Natural killer cell (primary cell): Measurements from ENCODE around the gene SCMH1. TPM values are rescaled to one million over a fixed set of nuclear protein-coding genes. Genes with fewer than 3 reads are reported as not detected.
"Not testable (repeated sequence)": the region's sequence is repeated elsewhere in the genome, so short reads cannot be mapped to it uniquely, and the experiment has no call there.

Experiments used
- ATAC-seq, 3 donors: fragments of 150-1000 bp in 2 of 3; fragments of 200-7000 bp in 1 of 3; cut with Tn5 transposase; 1 replicate in 1 of 3; 2 replicates in 2 of 3; pipeline ENCODE4 v1.10.0; 2021; ENCODE audit warnings: mild to moderate bottlenecking in 2 of 3, moderate library complexity in 2 of 3
- DNase-seq, 2 donors: peaks; one replicate each; pipeline versions ENCODE4 v3.0.0 to v3.0.0-alpha.2; 2013 to 2021; ENCODE audit warnings: mixed read lengths in 1 of 2
- H3K27ac ChIP-seq: one replicate; pipeline ENCODE4 v1.5.1; 2013; ENCODE audit warnings: mild to moderate bottlenecking, low read length
- H3K27me3 ChIP-seq: one replicate; pipeline ENCODE4 v1.6.1; 2013; ENCODE audit warnings: low read length; ENCODE audit not compliant: control insufficient read depth, insufficient read depth
- H3K36me3 ChIP-seq: one replicate; pipeline ENCODE4 v1.6.1; 2013; ENCODE audit warnings: low read length; ENCODE audit not compliant: control insufficient read depth, insufficient read depth
- H3K4me1 ChIP-seq: one replicate; pipeline ENCODE4 v1.6.1; 2013; ENCODE audit warnings: low read length; ENCODE audit not compliant: control insufficient read depth, insufficient read depth
- H3K4me3 ChIP-seq: one replicate; pipeline ENCODE4 v1.5.1; 2013; ENCODE audit warnings: low read length
- H3K9me3 ChIP-seq: one replicate; pipeline ENCODE4 v1.6.1; 2013; ENCODE audit warnings: low read length; ENCODE audit not compliant: control insufficient read depth, insufficient read depth
- H3K27ac Mint-ChIP-seq, 2 donors: one replicate each; pipeline ENCODE4 v1.8.0; 2022; ENCODE audit warnings: mild to moderate bottlenecking in 2 of 2, mixed read lengths in 2 of 2, moderate library complexity in 1 of 2
- H3K27me3 Mint-ChIP-seq, 2 donors: one replicate each; pipeline ENCODE4 v1.8.0; 2022; ENCODE audit warnings: low read depth in 2 of 2, mixed read lengths in 2 of 2
- H3K36me3 Mint-ChIP-seq: one replicate; pipeline ENCODE4 v1.8.0; 2022; ENCODE audit warnings: mixed read lengths
- H3K4me1 Mint-ChIP-seq, 2 donors: one replicate each; pipeline ENCODE4 v1.8.0; 2022; ENCODE audit warnings: mixed read lengths in 2 of 2
- H3K4me3 Mint-ChIP-seq: one replicate; pipeline ENCODE4 v1.8.0; 2022; ENCODE audit warnings: mild to moderate bottlenecking, moderate library complexity, mixed read lengths
- H3K9me3 Mint-ChIP-seq, 2 donors: one replicate each; pipeline ENCODE4 v1.8.0; 2022; ENCODE audit warnings: mixed read lengths in 2 of 2
- CTCF ChIP-seq: fragments of 200-600 bp; IDR thresholded peaks from one replicate; pipeline ENCODE4 v1.8.0; 2022; ENCODE audit warnings: antibody characterized with exemption
- WGBS: methylation state at CpG from one replicate; pipeline ENCODE4 v1.1.7; 2013; ENCODE audit warnings: missing lambda C conversion rate; ENCODE audit not compliant: insufficient coverage; 5-methylcytosine and 5-hydroxymethylcytosine counted together
- intact Hi-C: fragments of 100-400 bp; cut with micrococcal nuclease; formaldehyde crosslinking; loops from one replicate; pipeline ENCODE4 v1.14.2; 2022
- total RNA-seq, 4 donors: library from RNA; stranded (reverse); fragments of 120-200 nt in 1 of 4; gene quantifications; one replicate each; pipeline versions ENCODE4 v1.2.3 to v1.2.4, GENCODE V29; 2013 to 2022

Gene SCMH1
- total RNA-seq, 3 donors from 2014 or later (not counting 1 experiment from before 2014, with no cell fraction given), result 8.3 to 10.2 (median 9.1) TPM

GRCh38 chr1:41260768-41261167, 18.7 kb upstream of the SCMH1 start:
- Mint-ChIP-seq H3K27me3 (peaks cover 9 to 13% of the 10 kb centered on the region in 2 donors), H3K36me3 (no peaks in the 10 kb centered on the region), H3K9me3 (no peaks in the 10 kb centered on the region), H3K4me3 (no peak overlapping the region), H3K27ac (no peak overlapping the region), H3K4me1 (no peaks in the 10 kb centered on the region)
- intact Hi-C loops, result no loop called here
- no peak overlapping the region for H3K4me3 ChIP-seq
- 92% methylated on average over 2 of the region's 2 CpGs for WGBS
- H3K27me3 ChIP-seq, result no peaks in the 10 kb centered on the region
- no peaks in the 10 kb centered on the region for H3K9me3 ChIP-seq
- TF ChIP-seq CTCF, result no peak
- DNase-seq, result no peak
- no peaks in the 10 kb centered on the region for H3K4me1 ChIP-seq
- H3K27ac ChIP-seq, result no peak overlapping the region
- no peak for ATAC-seq
- H3K36me3 ChIP-seq, result no peaks in the 10 kb centered on the region

GRCh38 chr1:41259221-41259620, 17.1 kb upstream of the SCMH1 start:
- H3K36me3 Mint-ChIP-seq, result no peaks in the 10 kb centered on the region
- no peaks in the 10 kb centered on the region for H3K4me1 Mint-ChIP-seq
- ATAC-seq (no peak), DNase-seq (no peak)
- Histone ChIP-seq H3K4me1 (no peaks in the 10 kb centered on the region), H3K36me3 (no peaks in the 10 kb centered on the region), H3K9me3 (no peaks in the 10 kb centered on the region), H3K4me3 (no peak overlapping the region), H3K27ac (no peak overlapping the region), H3K27me3 (no peaks in the 10 kb centered on the region)
- H3K27me3 Mint-ChIP-seq, result peaks cover 16 to 22% of the 10 kb centered on the region in 2 donors
- no peaks in the 10 kb centered on the region for H3K9me3 Mint-ChIP-seq
- WGBS, result 88% methylated on average over 3 of the region's 3 CpGs
- no peak for TF ChIP-seq CTCF
- H3K27ac Mint-ChIP-seq, result no peak overlapping the region
- intact Hi-C loops, result no loop called here
- H3K4me3 Mint-ChIP-seq, result no peak overlapping the region

GRCh38 chr1:41255978-41256377, 13.9 kb upstream of the SCMH1 start:
- Mint-ChIP-seq H3K36me3 (no peaks in the 10 kb centered on the region), H3K9me3 (no peaks in the 10 kb centered on the region), H3K27me3 (peaks cover 29 to 34% of the 10 kb centered on the region in 2 donors), H3K27ac (no peak overlapping the region), H3K4me1 (no peaks in the 10 kb centered on the region), H3K4me3 (no peak overlapping the region)
- Histone ChIP-seq H3K4me1 (no peaks in the 10 kb centered on the region), H3K4me3 (no peak overlapping the region), H3K27me3 (no peaks in the 10 kb centered on the region), H3K27ac (no peak overlapping the region), H3K36me3 (no peaks in the 10 kb centered on the region), H3K9me3 (no peaks in the 10 kb centered on the region)
- whole genome bisulfite sequencing, result 86% methylated on average over 1 of the region's 1 CpG
- DNase-seq, result no peak
- intact Hi-C loops, result no loop called here
- ATAC-seq, result no peak
- TF ChIP-seq CTCF, result no peak

- 100% methylated on average over 1 of the region's 1 CpG for WGBS
- intact Hi-C loops, H3K4me3 ChIP-seq, ATAC-seq, H3K9me3 Mint-ChIP-seq, H3K27me3 ChIP-seq, H3K4me1 ChIP-seq, H3K4me1 Mint-ChIP-seq, H3K36me3 Mint-ChIP-seq, H3K9me3 ChIP-seq, DNase-seq, H3K36me3 ChIP-seq, H3K27ac Mint-ChIP-seq, H3K4me3 Mint-ChIP-seq, H3K27ac ChIP-seq: not testable (repeated sequence)
- H3K27me3 Mint-ChIP-seq, result peaks cover 23 to 25% of the 10 kb centered on the region in 2 donors
Measured at GRCh38 chr1:41251120-41251519, 9.0 kb upstream of the SCMH1 start.
